HepG2 (cell line): ENCODE results near the gene TAF3. TPM values are rescaled to one million over a fixed set of nuclear protein-coding genes. Genes with fewer than 3 reads are reported as not detected.

Experiments
- ATAC-seq: fragments of 200-7000 bp; cut with Tn5 transposase; 3 replicates; pipeline ENCODE4 v1.9.1; 2020; ENCODE audit warnings: mild to moderate bottlenecking, moderate library complexity
- BruUV-seq: library from RNA; stranded (reverse); fragments of 400-500 nt; replicated peaks from 2 replicates; lab custom pipeline; 2021; lab: Mats Ljungman, UMichigan
- CTCF ChIA-PET: fragments of 300-600 bp; formaldehyde crosslinking; extraction: SDS; loops from one replicate; lab custom pipeline; 2021; ENCODE audit warnings: low total read pairs, inconsistent platforms, low intra/inter-chr PET ratio; lab: Yijun Ruan, JAX
- POLR2A ChIA-PET: fragments of 350-600 bp; sonication (Branson Sonifier 250); formaldehyde crosslinking; loops from one replicate; lab custom pipeline; 2020; ENCODE audit warnings: antibody characterized with exemption, inconsistent platforms; lab: Yijun Ruan, JAX
- DNase-seq: peaks from one replicate; pipeline ENCODE4 v3.0.0-alpha.2; 2015; ENCODE audit warnings: low spot score
- FAIRE-seq: peaks from 3 replicates; lab custom pipeline; 2011; peaks lifted over from hg19 to GRCh38; lab: Jason Lieb, UNC
- H2AFZ ChIP-seq: one replicate; pipeline ENCODE4 v1.6.1; 2011; ENCODE audit warnings: low read length, inconsistent platforms
- H3K27ac ChIP-seq: fragments of 300-600 bp; 3 replicates; pipeline ENCODE4 v1.8.0; 2011; ENCODE audit warnings: mixed run types, mild to moderate bottlenecking, mixed read lengths, low read length, inconsistent platforms; ENCODE audit not compliant: insufficient read depth; ENCODE audit errors: extremely low read length
- H3K27me3 ChIP-seq, 2 experiments: fragments of 200-600 bp in 1 of 2; 2 replicates in 1 of 2; 3 replicates in 1 of 2; pipeline versions ENCODE4 v1.6.0 to v1.8.0; 2011; ENCODE audit warnings: low read length in 2 of 2, mild to moderate bottlenecking in 2 of 2, moderate library complexity in 2 of 2, inconsistent platforms in 1 of 2; ENCODE audit not compliant: insufficient read depth in 2 of 2, control insufficient read depth in 1 of 2
- H3K36me3 ChIP-seq, 2 experiments: fragments of 200-600 bp in 1 of 2; replicated peaks in 1 of 2; 2 replicates in 1 of 2; 3 replicates in 1 of 2; pipeline versions ENCODE4 v1.5.1 to v1.8.0; 2011; ENCODE audit warnings: low read length in 2 of 2, inconsistent platforms in 1 of 2; ENCODE audit not compliant: insufficient read depth in 2 of 2, control insufficient read depth in 1 of 2
- H3K4me1 ChIP-seq: 2 replicates; pipeline ENCODE4 v1.5.1; 2012; ENCODE audit warnings: low read length, inconsistent platforms; ENCODE audit not compliant: insufficient read depth
- H3K4me2 ChIP-seq: 2 replicates; pipeline ENCODE4 v1.6.0; 2011; ENCODE audit warnings: low read depth, low read length, inconsistent platforms
- H3K4me3 ChIP-seq, 3 experiments: fragments of 200-600 bp in 1 of 3; sonication (generic), shearing (Covaris generic) in 1 of 3; replicated peaks in 1 of 3; 2 replicates each; pipeline ENCODE4 v1.5.1; 2011 to 2016; ENCODE audit warnings: low read length in 3 of 3, inconsistent platforms in 2 of 3, low read depth in 2 of 3, mild to moderate bottlenecking in 2 of 3, control low read depth in 1 of 3, mixed read lengths in 1 of 3; ENCODE audit not compliant: insufficient read depth in 1 of 3
- H3K79me2 ChIP-seq: one replicate; pipeline ENCODE4 v1.6.1; 2011; ENCODE audit warnings: low read length, inconsistent platforms; ENCODE audit not compliant: insufficient read depth
- H3K9ac ChIP-seq: 2 replicates; pipeline ENCODE4 v1.6.0; 2011; ENCODE audit warnings: mild to moderate bottlenecking, low read depth, low read length, inconsistent platforms; ENCODE audit not compliant: insufficient read depth
- H3K9me3 ChIP-seq: 2 replicates; pipeline ENCODE4 v1.5.1; 2012; ENCODE audit warnings: mild to moderate bottlenecking, low read length
- H4K20me1 ChIP-seq: 2 replicates; pipeline ENCODE4 v1.6.0; 2011; ENCODE audit warnings: inconsistent platforms, mild to moderate bottlenecking, low read length, moderate library complexity; ENCODE audit not compliant: insufficient read depth
- ATF7 ChIP-seq, 2 experiments: fragments of 450-650 bp in 1 of 2; sonication (generic) in 1 of 2; formaldehyde crosslinking in 1 of 2; IDR thresholded peaks; 2 replicates each; pipeline versions ENCODE4 v1.4.0 to v1.6.1; 2016 to 2020; ENCODE audit warnings: antibody characterized with exemption in 1 of 2, mild to moderate bottlenecking in 1 of 2, missing genetic modification reagents in 1 of 2
- EZH2 ChIP-seq: conservative IDR thresholded peaks from 2 replicates; pipeline ENCODE4 v1.6.1; 2012; ENCODE audit warnings: mild to moderate bottlenecking, low read depth, low read length, moderate library complexity
- FOSL1 ChIP-seq: sonication (generic); formaldehyde crosslinking; IDR thresholded peaks from 2 replicates; pipeline ENCODE4 v1.9.0; 2021; ENCODE audit warnings: missing genetic modification reagents, borderline replicate concordance
- ZNF160 ChIP-seq: sonication (generic); formaldehyde crosslinking; IDR thresholded peaks from 2 replicates; pipeline ENCODE4 v1.8.0; 2022; ENCODE audit warnings: mild to moderate bottlenecking, inconsistent platforms, missing genetic modification reagents
- ZNF609 ChIP-seq: sonication (generic); formaldehyde crosslinking; IDR thresholded peaks from 2 replicates; pipeline ENCODE4 v1.4.0; 2020; ENCODE audit warnings: mild to moderate bottlenecking, missing genetic modification reagents, borderline replicate concordance
- ZNF784 ChIP-seq: sonication (generic); formaldehyde crosslinking; IDR thresholded peaks from 2 replicates; pipeline ENCODE4 v1.5.1; 2020; ENCODE audit warnings: missing genetic modification reagents, mild to moderate bottlenecking, borderline replicate concordance
- WGBS: methylation state at CpG from one replicate; pipeline ENCODE4 v1.1.6; 2017; ENCODE audit warnings: low lambda C conversion rate; 5-methylcytosine and 5-hydroxymethylcytosine counted together
- in situ Hi-C: cut with HindIII; loops from 2 replicates; pipeline ENCODE4 v1.10.0; 2017; ENCODE audit warnings: low pct_unique_long_range_greater_than_20kb; ENCODE audit not compliant: extremely low pct_ligation_motif_present
- intact Hi-C: fragments of 100-400 bp; cut with micrococcal nuclease; formaldehyde crosslinking; loops from one replicate; pipeline ENCODE4 v1.10.0; 2022; ENCODE audit not compliant: unreplicated experiment
- polyA plus RNA-seq, 8 experiments: library from polyadenylated mRNA; depleted of rRNA in 3 of 8; stranded (reverse) in 7 of 8; unstranded in 1 of 8; fragments of >200 nt; fragmentation: Illumina TruSeq in 4 of 8; extraction: Trizol in 4 of 8; gene quantifications; 2 replicates each; pipeline versions ENCODE4 v1.2.1 to v1.2.3, GENCODE V29; 2011 to 2016; ENCODE audit warnings: low read depth in 4 of 8, missing spikeins in 1 of 8, mixed read lengths in 1 of 8; ENCODE audit not compliant: insufficient read depth in 1 of 8
- total RNA-seq, 5 experiments: library from RNA; depleted of rRNA; stranded (reverse); fragments of >200 nt; fragmentation: Illumina TruSeq; extraction: Trizol; gene quantifications; 2 replicates each; pipeline ENCODE4 v1.2.3, GENCODE V29; 2016; ENCODE audit warnings: low read depth in 1 of 5

TAF3 gene
- total and polyA plus RNA-seq, 2 of the 13 experiments (the other 11 are each of a cell fraction or from before 2014, with no cell fraction given) = 1.7 to 2.9 TPM

DNA sequence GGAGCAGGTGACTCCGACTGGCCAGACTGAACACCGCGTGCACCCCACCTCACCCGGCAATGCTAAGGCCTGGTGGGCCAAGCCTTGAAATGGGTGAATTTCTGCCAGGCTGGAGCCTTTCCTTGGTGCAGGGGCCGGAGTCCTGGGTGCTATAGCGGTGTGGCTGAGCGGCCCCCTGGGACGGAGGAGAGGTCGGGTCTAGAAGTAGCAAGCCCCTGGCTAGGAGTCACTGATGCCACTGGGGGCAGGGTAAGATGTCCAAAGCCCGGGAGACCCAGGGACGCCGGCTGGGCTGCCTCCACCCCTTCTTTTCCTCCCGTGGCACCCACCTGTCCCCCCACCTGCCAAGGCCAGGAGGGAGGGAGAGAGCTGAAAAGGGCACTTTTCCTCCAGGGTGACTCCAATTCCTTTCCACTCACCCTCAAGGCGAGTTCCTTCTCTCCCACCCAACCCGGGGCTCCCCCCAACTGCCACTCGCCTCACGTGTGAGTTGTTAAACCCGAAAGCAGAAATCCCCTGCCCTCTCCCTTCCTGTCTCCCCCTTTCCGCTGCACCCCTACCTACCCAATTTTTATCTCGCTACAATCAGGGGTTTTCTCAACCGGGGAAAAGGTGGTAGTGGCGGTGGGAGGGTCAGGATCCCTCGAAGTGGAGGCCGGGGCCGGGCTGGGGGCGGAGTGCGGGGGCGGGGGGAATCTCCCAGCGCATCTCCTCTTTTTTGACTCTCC lies 230.1 kb downstream of the TAF3 start:
- Histone ChIP-seq H3K4me3 (no peak overlapping the region), H3K9me3 (no peaks in the 10 kb centered on the region), H4K20me1 (peaks cover 39% of the 10 kb centered on the region; the same call in 1 of the 2 replicates), H3K4me1 (peaks cover 33% of the 10 kb centered on the region), H3K36me3 (no peaks in the 10 kb centered on the region), H3K27me3 (peaks cover 27 to 90% of the 10 kb centered on the region in 2 experiments), H3K79me2 (no peaks in the 10 kb centered on the region), H2AFZ (no peak overlapping the region), H3K9ac (no peak overlapping the region), H3K4me2 (no peak overlapping the region), H3K27ac (no peak overlapping the region)
- in situ Hi-C loops = no loop called here
- CTCF ChIA-PET = no interaction called here
- intact Hi-C loops = no loop called here
- BruUV-seq = no TSS peak
- WGBS = 34% methylated on average over 22 of the region's 29 CpGs
- TF ChIP-seq ZNF160 (no peak), ZNF784 (no peak), FOSL1 (no peak), ZNF609 (CRISPR knock-in tag) (no peak), ATF7 (IDR thresholded peaks at IDR 0.05) (no peak), ATF7 (CRISPR knock-in tag; IDR thresholded peaks at IDR 0.05) (no peak), EZH2 (peak; percentile 68; the same call in 1 of the 2 replicates)
- POLR2A ChIA-PET = no interaction called here
- DNase-seq = no peak
- no peak for FAIRE-seq
- no peak for ATAC-seq
